HL-60 (cell line): ENCODE results near the gene CRIP1.

Source experiments
- DNase-seq, 2 experiments: peaks; one replicate each; pipeline ENCODE4 v3.0.0-alpha.2; 2010 to 2020; ENCODE audit warnings: low read depth in 1 of 2, low spot score in 1 of 2
- H3K27ac ChIP-seq: fragments of 250-450 bp; sonication (Bioruptor Pico); replicated peaks from 2 replicates; pipeline ENCODE4 v1.5.1; 2020; ENCODE audit warnings: mild to moderate bottlenecking, moderate library complexity
- H3K27me3 ChIP-seq: fragments of 250-450 bp; sonication (Bioruptor Pico); 2 replicates; pipeline ENCODE4 v1.5.1; 2021; ENCODE audit warnings: mild to moderate bottlenecking, moderate library complexity; ENCODE audit not compliant: insufficient read depth, poor library complexity, severe bottlenecking
- H3K4me3 ChIP-seq: replicated peaks from 2 replicates; pipeline ENCODE4 v1.5.1; 2011; ENCODE audit warnings: mild to moderate bottlenecking, control low read depth, low read length; ENCODE audit not compliant: insufficient read depth
- CTCF ChIP-seq: IDR thresholded peaks from one replicate; pipeline ENCODE4 v1.5.1; 2011; ENCODE audit warnings: low read length, control low read depth, inconsistent platforms; ENCODE audit not compliant: insufficient read depth
- GABPA ChIP-seq: IDR thresholded peaks from 2 replicates; pipeline ENCODE4 v1.6.1; 2012; ENCODE audit warnings: low read depth
- POLR2AphosphoS5 ChIP-seq: IDR thresholded peaks from 2 replicates; pipeline ENCODE4 v1.6.1; 2012; ENCODE audit warnings: low read depth
- REST ChIP-seq: IDR thresholded peaks from 2 replicates; pipeline ENCODE4 v1.6.1; 2012; ENCODE audit warnings: low read depth; ENCODE audit not compliant: insufficient replicate concordance
- SPI1 ChIP-seq: IDR thresholded peaks from 2 replicates; pipeline ENCODE4 v1.6.1; 2012; ENCODE audit warnings: low read depth, mild to moderate bottlenecking, borderline replicate concordance

Gene CRIP1

GRCh38 chr14:105528586-105529318 lies 42.1 kb downstream of the CRIP1 start:
- H3K27me3 ChIP-seq = peaks cover 41% of the 10 kb centered on the region
- H3K4me3 ChIP-seq = no peak overlapping the region
- no peak for DNase-seq
- H3K27ac ChIP-seq = no peak overlapping the region
- TF ChIP-seq GABPA (no peak), CTCF (no peak), REST (no peak), SPI1 (no peak), POLR2AphosphoS5 (no peak)

GRCh38 chr14:105529319-105529568 lies 42.6 kb downstream of the CRIP1 start:
- no peak for DNase-seq
- TF ChIP-seq SPI1 (no peak), REST (no peak), GABPA (no peak)
- no peak overlapping the region for H3K27ac ChIP-seq
- peaks cover 41% of the 10 kb centered on the region for H3K27me3 ChIP-seq
- H3K4me3 ChIP-seq = no peak overlapping the region

GRCh38 chr14:105529569-105530284 lies 43.0 kb downstream of the CRIP1 start:
- TF ChIP-seq POLR2AphosphoS5 (no peak), CTCF (no peak), REST (no peak), GABPA (no peak), SPI1 (no peak)
- H3K4me3 ChIP-seq = no peak overlapping the region
- H3K27me3 ChIP-seq = peaks cover 41% of the 10 kb centered on the region
- H3K27ac ChIP-seq = no peak overlapping the region
- DNase-seq = no peak
